Activated CD8-positive, alpha-beta memory T cell treated with anti-CD3 and anti-CD28 coated beads for 36 hours (primary cell): ENCODE measurements around the gene RRN3. TPM values are rescaled to one million over a fixed set of nuclear protein-coding genes. Genes with fewer than 3 reads are reported as not detected.
"Not testable (repeated sequence)": the region's sequence is repeated elsewhere in the genome, so short reads cannot be mapped to it uniquely, and the experiment has no call there.

Source experiments
- CTCF ChIA-PET: fragments of 350-600 bp; sonication (Branson Sonifier 250); formaldehyde crosslinking; loops from one replicate; lab custom pipeline; 2021; ENCODE audit warnings: antibody characterized with exemption; lab: Charles Lee
- POLR2A ChIA-PET: fragments of 350-600 bp; sonication (Branson Sonifier 250); formaldehyde crosslinking; loops from one replicate; lab custom pipeline; 2021; ENCODE audit warnings: antibody characterized with exemption; lab: Charles Lee
- total RNA-seq, 2 experiments: library from RNA; stranded (reverse); gene quantifications; one replicate each; pipeline ENCODE4 v1.2.3, GENCODE V29; 2021

RRN3 gene
- total RNA-seq, 2 experiments from 2014 or later, result 50.7 to 55.2 TPM

DNA sequence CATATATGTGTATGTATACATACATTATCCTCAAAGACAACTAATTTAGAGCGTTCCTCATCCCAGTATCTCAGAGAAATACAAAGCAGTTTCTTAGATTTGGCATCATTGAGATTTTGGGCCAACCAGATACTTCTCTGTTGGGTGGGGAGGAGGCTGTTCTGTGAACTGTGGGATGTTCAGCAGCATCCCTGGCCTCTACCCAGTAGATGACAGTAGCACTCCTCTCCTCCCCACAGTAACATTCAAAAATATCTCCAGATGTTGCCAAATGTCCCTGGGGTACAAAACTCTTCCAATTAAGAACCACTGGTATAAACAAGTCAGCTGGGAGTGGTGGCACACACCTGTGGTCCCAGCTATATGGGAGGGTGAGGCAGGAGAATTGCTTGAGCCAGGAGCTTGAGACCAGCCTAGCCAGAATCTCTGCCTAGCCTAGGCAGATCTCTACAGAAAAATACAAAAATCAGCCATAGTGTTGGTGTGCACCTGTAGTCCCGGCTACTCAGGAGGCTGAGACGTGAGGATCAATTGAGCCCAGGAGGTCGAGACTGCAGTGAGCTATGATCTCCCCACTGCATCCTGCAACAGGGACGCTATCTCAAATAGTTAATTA lies 6.4 kb upstream of the RRN3 start:
- CTCF ChIA-PET, POLR2A ChIA-PET: not testable (repeated sequence)

DNA sequence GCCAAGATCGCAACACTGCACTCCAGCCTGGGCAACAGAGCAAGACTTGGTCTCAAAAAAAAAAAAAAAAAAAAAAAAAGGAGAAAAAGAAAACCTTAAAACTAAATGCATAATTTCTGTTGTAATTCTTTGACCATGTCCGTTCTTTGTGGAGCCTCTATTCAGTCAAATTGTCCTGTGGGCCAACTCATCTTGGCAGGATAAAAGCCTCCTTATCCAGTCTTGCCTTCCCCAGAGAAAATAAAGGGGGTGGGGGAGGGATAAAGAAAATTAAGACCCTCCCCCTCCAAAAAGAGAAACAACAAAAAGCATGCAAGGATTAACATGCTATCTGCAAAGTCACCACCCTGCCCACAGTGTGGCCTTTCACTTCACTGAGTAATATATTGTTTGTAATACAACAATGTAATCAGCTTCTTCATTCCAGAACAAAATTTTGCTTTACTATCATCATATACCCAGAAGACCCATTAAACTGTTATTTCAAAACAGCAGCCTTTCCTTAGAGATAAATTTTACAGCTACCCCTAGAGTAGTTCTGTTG lies 5.4 kb upstream of the RRN3 start:
- POLR2A ChIA-PET, CTCF ChIA-PET: not testable (repeated sequence)

GRCh38 chr16:15096583-15096972 lies 2.5 kb upstream of the RRN3 start:
- CTCF ChIA-PET, POLR2A ChIA-PET: not testable (repeated sequence)

GRCh38 chr16:15093571-15093954 lies 509 bp downstream of the RRN3 start:
- CTCF ChIA-PET, result interaction anchor here (1.6 kb wide), 1 partner anchor 20 kb away, joined by 3 read pairs; no protein-coding TSS in a partner anchor
- POLR2A ChIA-PET, result interaction anchor here (0.6 to 1.1 kb wide), 4 partner anchors 37 to 61 kb away, joined by 3 to 4 read pairs (median 3); no protein-coding TSS in a partner anchor

DNA sequence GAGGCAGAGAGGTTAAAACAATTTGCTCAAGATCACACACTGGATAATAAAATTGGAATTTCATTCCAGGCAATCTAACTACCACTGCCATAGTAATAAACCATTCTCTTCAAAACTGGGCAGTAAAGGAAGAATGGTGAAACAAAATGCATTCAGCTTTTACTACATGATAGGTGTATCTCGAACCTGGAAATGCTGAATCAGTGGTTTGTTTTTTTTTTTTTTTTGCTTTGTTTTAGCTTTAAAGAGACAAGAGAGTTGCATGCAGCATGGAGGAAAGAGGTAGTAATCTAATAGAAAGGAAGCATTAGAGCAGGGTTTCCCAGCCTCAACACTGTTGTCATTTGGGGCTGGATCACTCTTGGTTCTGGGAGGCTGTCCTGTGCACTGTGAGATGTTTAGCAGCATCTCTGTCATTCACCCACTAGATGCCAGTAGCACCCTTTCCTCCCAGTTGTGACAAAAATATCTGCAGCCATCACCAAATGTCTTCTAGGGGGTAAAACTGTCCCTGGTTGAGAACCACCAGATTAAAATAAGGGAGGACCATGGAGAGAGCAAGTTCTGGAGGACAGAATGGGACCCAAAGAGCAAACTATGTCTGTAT lies 3.3 kb downstream of the RRN3 start:
- POLR2A ChIA-PET, result interaction anchor here (0.6 kb wide), 1 partner anchor 34 kb away, joined by 3 read pairs; no protein-coding TSS in a partner anchor
- CTCF ChIA-PET, result not testable (repeated sequence)

DNA sequence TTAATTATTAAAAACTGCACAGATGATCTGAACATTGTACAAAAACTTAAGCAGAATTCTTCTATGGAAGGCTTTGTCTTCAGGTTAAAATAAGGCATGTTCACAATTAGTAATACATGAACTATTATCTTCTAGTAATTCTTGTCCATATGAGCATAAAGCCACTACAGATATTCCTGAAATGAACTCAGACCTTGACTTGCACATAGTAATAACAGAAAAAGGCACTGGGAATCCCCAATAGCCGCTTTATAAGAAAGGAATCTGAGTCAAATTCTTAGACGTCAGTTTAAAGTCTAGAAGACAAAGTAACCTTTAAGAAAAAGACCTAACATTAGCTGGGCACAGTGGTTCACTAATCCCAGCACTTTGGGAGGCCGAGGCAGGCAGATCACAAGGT lies 11.3 kb downstream of the RRN3 start:
- POLR2A ChIA-PET, CTCF ChIA-PET: not testable (repeated sequence)

- CTCF ChIA-PET, POLR2A ChIA-PET: not testable (repeated sequence)
Measured at GRCh38 chr16:15080883-15081282, 13.2 kb downstream of the RRN3 start.

GRCh38 chr16:15076161-15076560 lies 17.9 kb downstream of the RRN3 start:
- POLR2A ChIA-PET, CTCF ChIA-PET: not testable (repeated sequence)

DNA sequence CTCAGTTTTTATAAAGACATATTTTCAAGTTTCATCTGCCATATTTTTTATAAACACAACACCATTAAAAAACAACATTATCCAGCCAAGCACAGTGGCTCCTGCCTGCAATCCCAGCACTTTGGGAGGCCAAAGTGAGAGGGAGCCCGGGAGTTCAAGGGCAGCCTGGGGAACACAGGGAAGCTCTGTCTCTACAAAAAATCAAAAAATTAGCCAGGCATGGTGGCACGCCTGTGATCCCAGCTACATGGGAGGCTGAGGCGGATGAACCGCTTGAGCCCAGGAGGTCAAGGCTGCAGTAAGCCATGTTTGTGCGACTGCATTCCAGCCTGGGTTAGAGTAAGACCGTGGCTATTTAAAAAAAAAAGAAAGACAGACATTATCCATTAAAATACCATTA lies 21.0 kb downstream of the RRN3 start:
- POLR2A ChIA-PET, result no interaction called here
- CTCF ChIA-PET, result interaction anchor here (1.0 to 2.4 kb wide), 3 partner anchors 11 to 17 kb away, joined by 3 to 7 read pairs (median 3); partner anchors contain the start of gene NTAN1

DNA sequence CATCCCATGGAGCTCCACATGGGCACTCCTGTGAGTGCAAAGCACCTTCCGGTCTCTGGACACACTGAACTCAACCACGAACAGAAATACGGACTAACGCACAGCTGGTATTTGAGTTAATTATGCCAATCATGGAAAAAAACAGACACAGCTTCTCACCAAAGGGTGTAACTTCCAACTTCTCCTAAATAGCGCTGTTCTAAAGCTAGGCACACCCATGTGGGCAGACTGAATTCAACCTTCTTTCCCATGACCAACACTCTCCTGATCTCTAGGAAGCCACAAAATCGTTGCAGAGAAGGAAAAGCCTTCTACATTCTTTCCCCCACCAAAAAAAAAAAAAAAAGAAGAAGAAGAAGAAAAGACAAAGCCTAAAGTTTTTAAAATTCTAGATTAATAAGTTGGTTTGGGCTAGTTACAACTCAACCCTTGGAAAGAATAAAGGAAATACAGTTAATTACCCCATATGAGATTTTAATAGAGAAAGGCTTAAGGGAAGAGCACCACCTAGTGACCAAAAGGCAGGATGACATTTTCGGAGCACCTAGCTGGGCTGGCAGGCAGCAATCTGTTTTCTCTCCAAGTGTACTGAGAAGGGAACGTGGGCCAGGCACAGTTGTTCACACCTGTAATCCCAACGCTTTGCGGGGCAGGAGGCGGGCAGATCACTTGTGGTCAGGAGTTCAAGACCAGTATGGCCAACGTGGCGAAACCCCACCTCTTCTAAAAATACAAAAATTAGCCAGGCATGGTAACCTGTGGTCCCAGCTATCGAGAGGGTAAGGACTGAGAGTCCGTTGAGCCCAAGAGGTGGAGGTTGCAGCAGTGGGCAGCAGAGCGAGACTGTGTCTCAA lies 21.9 kb downstream of the RRN3 start:
- CTCF ChIA-PET, result interaction anchor here (1.0 to 2.4 kb wide), 3 partner anchors 12 to 16 kb away, joined by 3 to 7 read pairs (median 3); partner anchors contain the start of gene NTAN1
- POLR2A ChIA-PET, result not testable (repeated sequence)

DNA sequence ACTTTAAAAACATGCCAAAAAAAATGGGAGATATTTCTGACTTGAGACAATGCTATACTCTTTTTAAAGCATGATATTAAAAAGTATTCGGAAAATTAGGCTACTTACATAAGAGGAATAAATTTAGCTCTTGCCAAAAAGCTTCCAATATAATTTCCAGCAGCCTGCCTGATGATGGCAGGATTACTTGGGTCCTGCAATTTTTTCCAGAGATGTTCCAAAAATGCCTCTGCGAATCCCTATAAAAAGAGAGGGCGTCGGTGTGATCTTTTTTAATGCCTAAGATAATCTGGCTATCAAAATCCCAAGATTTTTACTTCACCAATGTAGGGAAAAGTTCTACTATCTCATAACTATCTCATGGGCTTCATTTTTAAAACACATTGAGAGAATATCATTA lies 23.1 kb downstream of the RRN3 start:
- POLR2A ChIA-PET, CTCF ChIA-PET: not testable (repeated sequence)

- CTCF ChIA-PET, POLR2A ChIA-PET: not testable (repeated sequence)
Measured at GRCh38 chr16:15066690-15067089, 27.4 kb downstream of the RRN3 start.

DNA sequence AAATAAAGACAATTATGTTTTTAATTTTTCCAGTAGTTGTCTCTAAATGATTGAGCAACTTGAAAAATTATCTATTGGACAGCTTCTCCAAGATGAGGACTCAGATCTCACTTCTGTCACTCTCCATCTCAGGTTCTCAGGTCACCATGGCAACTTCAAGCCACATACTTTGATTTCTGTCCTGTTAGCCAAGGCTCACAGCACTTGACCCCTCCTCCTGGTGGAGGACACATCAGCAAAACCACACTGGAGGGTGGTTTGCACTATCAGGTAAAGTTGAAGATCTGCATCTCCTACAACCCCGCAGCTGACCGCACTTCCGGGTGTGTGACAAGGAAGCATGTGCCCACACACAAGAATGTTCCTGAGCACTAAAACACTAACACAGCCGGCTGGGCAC lies 28.1 kb downstream of the RRN3 start:
- POLR2A ChIA-PET, result not testable (repeated sequence)

GRCh38 chr16:15062085-15062810 lies 31.8 kb downstream of the RRN3 start:
- CTCF ChIA-PET, result interaction anchor here (0.6 to 1.2 kb wide), 2 partner anchors 12 to 17 kb away, joined by 3 read pairs; no protein-coding TSS in a partner anchor
- POLR2A ChIA-PET, result interaction anchor here (0.6 kb wide), 1 partner anchor 1135 kb away, joined by 3 read pairs; no protein-coding TSS in a partner anchor

More for the DNA sequence above, 28.1 kb downstream of the RRN3 start:
- CTCF ChIA-PET, result not testable (repeated sequence)

- ChIA-PET CTCF (interaction anchor here (0.7 kb wide), 1 partner anchor 13 kb away, joined by 3 read pairs; no protein-coding TSS in a partner anchor), POLR2A (no interaction called here)
Measured at GRCh38 chr16:15059324-15059723, 34.7 kb downstream of the RRN3 start.

DNA sequence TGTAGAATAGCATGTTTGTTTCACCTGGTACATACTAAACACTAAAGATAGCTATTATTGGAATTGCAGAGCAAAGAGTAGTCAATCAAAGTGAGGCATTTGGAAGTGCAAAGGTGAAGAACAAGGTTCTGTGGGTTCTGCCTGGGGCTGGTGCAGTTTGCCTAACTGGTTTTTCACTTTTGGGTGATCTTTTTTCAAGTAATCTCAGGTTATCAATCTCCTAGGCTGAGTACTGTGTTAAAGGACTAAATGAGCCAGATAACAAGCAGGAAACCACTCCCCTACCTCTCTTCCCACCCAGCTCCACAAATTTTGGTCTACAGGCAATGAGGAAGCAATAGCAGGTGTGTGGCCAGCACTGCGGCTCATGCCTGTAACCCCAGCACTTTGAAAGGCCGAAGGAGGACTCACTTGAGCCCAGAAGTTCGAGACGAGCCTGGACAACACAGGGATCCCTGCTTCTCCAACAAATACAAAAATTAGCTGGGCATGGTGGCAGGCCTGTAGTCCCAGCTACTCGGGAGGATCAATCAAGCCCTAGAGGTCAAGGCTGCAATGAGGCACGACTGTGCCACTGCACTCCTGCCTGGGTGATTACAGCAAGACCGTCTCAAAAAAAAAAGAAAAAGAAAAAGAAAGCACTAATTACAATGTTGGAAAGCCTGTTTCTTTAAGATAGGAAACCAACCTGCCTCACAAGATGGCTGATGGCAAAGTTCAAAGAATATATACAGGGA lies 36.2 kb downstream of the RRN3 start:
- ChIA-PET CTCF (interaction anchor here (2.3 kb wide), 1 partner anchor 15 kb away, joined by 7 read pairs; no protein-coding TSS in a partner anchor), POLR2A (no interaction called here)

GRCh38 chr16:15055141-15056053 lies 38.7 kb downstream of the RRN3 start:
- ChIA-PET CTCF (interaction anchor here (2.3 kb wide), 1 partner anchor 18 kb away, joined by 7 read pairs; no protein-coding TSS in a partner anchor), POLR2A (no interaction called here)
